GM12874 (cell line): ENCODE results near the gene CARTPT.

Source experiments
- TF ChIP-seq, protein P1 (sequence below): IDR thresholded peaks from 2 replicates; pipeline ENCODE4 v1.5.1; 2011; ENCODE audit warnings: low read depth, mild to moderate bottlenecking, control low read depth, low read length, moderate library complexity; ENCODE audit not compliant: insufficient read depth

Gene CARTPT

DNA sequence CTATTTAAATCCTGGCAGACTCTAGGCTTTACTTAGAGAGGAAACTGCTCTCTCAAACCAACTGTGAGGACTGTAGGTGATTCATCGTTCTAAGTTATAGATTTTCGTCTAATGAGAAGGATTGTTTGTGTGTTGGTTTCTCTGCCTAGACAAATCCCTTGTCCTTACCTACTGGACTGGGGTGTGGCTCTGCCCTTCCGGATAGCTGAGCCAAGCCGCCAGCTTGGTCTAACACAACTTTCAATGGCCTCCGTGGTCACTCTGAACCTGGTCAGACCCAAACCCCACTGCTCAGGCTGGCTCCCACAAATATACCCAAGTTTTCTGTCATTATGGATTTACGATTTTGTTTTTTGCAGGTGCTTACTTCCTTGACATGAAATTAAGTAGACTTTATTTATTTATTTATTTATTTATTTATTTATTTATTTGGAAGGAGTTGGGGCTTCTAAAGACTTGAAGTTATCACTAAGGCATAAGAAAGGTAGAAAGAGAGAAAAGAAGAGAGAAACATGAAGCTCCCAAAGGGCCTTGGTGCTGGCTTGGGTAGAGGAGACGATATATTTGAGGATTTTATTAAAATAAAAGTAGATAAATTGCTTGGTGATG is 19.0 kb downstream of the CARTPT start:
- TF ChIP-seq, protein P1, sequence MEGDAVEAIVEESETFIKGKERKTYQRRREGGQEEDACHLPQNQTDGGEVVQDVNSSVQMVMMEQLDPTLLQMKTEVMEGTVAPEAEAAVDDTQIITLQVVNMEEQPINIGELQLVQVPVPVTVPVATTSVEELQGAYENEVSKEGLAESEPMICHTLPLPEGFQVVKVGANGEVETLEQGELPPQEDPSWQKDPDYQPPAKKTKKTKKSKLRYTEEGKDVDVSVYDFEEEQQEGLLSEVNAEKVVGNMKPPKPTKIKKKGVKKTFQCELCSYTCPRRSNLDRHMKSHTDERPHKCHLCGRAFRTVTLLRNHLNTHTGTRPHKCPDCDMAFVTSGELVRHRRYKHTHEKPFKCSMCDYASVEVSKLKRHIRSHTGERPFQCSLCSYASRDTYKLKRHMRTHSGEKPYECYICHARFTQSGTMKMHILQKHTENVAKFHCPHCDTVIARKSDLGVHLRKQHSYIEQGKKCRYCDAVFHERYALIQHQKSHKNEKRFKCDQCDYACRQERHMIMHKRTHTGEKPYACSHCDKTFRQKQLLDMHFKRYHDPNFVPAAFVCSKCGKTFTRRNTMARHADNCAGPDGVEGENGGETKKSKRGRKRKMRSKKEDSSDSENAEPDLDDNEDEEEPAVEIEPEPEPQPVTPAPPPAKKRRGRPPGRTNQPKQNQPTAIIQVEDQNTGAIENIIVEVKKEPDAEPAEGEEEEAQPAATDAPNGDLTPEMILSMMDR, result no peak

DNA sequence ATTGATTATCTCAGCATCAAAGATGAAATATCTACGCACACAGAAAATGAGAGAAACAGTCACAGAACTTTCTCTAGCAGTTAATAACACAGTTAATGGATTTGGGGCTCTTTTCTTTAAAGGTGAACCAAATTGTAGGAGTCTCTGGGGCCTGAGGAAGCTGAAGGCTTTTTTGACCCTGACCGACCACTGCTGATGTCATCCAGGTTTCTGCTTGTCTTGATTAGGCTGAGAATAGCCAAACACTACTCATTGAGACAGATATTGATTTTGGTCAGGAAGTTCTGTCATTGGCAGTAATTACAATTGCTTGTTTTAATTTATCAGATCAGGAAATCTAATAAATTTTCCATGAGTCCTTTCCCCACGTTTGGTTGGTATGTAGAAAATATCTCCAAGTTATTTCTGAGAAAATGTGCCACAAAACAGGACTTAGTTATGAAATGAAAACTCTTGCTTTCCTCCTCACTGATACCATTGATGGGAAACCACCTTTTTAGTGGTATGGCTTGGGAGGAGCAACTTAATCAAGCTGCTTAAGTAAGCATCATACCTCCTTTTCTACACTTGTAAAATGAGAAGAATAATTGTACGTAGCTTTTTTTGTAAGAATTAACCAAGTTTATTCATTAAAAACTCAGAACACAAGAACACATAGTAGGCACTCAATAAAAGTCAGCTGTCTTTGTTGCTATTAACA is 19.7 kb downstream of the CARTPT start:
- TF ChIP-seq, protein P1, result no peak

DNA sequence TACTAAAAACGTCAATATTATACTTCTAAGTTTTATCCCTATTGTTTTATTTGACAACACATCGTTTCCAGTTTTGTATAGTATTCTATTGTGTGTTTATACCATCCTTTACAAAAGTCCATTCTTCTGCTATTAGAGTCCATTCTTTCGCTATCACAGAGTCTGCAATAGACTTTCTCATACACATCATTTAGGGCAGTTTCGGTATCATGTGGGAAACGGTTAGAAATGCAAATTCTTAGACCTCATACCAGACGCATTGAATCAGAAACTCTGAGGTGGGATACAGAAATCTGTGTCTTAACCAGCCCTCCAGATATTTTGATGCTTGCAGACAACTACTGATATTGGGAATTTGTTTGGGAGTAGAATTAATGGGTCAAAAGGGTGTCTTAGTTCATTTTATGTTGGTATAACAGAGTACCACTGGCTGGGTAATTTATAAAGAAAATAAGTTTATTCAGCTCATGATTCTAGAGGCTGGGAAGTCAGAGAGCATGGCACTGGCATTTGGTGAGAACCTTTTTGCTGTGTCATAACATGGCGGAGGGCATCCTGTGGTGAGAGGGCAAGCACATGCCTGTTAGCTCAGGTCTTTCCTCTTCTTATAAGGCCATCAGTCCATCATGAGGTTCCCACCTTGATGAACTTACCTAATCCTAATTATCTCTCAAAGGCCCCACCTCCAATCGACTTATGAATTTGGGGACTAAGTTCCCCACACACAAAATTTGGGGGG is 21.1 kb downstream of the CARTPT start:
- TF ChIP-seq, protein P1, result no peak

DNA sequence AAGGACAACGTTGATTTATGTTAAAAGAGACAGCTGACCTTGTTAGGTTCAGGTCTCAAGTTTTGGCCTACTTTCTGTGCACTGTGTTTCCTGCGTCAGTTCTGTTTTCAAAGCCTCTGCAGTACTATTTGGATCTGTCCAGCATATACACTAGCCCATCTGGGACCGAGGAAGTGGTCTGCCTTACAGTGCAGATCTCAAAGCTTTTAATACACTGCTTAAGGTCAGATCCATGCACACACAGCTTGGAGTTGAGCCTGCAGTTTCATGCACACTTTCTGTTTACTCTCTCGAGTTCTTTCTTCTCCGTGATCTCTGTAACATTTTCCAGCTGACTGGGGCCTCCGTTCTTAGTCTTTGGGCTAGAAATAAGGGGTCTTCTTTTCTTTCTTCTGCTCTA is 24.1 kb downstream of the CARTPT start:
- TF ChIP-seq, protein P1, result no peak

DNA sequence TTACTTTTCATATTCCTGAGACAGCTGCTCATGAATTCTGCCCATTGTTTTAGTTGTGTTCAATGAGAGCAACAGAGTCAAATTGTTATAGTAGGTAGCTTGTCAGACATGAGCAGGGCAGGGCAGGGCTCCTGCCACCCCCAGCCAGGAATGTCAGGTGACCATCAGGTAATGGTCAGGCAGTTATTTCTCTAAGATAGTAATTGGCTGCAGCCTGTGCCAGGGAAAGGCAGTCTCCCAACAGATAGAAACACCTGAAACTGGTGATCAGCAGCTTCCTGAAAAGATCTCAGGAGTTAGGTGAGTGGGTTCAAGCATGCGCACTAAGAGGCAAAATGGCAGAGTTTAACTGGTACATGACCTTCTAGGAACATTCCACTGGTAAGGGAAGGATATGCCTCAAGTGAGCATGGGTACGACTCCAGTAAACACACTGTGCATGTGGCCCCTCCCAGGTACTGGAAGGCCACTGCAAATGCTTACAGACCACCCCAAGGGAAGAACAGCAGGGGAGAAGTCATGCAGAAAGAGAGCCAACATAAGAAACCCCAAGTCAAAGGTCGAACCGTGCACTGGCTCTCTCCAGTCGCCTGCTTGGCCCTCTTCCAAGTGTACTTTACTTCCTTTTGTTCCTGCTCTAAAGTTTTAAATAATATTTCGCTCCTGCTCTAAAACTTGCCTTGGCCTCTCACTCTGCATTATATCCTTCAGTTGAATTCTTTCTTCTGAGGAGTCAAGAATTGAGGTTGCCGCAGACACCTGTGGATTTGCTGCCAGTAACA is 25.1 kb downstream of the CARTPT start:
- TF ChIP-seq, protein P1, result no peak

DNA sequence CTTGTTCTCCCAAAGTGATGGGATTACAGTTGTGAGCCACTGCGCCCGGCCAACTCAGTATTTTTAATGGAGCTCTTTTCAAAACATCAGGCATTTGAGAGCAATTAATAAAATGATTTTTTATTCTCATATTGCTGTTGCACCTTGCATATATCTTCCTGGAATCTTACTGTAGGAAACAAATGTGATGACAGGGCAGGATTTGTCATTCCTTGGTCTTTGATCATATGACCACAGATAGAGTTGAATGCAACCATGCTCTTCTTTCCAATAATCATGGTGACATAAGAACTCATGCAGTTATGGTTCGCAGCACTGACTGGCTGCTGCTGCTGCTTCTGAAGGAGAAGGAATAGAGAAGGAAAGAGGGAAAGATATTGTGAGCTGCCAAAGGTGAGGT is 28.1 kb downstream of the CARTPT start:
- TF ChIP-seq, protein P1, result no peak

DNA sequence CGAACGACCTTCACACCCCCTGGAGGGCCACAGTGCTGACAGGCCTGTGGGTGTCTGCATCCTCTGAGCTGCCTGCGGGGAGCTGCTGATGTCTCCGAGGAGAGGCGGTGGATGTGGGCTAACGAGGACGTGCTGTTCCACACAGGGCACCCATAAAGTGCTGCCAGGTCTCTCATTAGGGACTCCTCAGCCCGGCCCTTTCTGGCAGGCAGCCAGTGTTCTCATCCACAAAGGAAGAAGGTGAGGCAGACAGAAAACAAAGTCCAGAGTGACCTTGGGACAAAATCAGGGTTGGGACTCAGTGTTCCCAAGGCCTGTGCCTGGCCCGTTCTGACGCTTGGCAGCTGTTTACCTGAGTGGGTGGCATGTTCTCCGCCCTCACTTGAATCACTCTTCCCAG is 29.3 kb downstream of the CARTPT start:
- TF ChIP-seq, protein P1, result no peak
